ENCODE results near the gene CCDC152. TPM values are rescaled to one million over a fixed set of nuclear protein-coding genes. Genes with fewer than 3 reads are reported as not detected.

The CCDC152 gene, protein sequence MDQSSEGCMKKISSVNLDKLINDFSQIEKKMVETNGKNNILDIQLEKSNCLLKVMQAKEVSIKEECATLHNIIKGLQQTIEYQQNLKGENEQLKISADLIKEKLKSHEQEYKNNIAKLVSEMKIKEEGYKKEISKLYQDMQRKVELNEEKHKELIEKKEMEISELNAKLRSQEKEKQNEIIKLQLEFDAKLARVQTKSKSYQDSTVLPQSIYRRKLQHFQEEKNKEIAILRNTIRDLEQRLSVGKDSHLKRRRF
- total RNA-seq: 1 to 10 TPM in 1 of 2 donors, under 1 TPM in 1; 0.89 to 1.4 TPM

DNA sequence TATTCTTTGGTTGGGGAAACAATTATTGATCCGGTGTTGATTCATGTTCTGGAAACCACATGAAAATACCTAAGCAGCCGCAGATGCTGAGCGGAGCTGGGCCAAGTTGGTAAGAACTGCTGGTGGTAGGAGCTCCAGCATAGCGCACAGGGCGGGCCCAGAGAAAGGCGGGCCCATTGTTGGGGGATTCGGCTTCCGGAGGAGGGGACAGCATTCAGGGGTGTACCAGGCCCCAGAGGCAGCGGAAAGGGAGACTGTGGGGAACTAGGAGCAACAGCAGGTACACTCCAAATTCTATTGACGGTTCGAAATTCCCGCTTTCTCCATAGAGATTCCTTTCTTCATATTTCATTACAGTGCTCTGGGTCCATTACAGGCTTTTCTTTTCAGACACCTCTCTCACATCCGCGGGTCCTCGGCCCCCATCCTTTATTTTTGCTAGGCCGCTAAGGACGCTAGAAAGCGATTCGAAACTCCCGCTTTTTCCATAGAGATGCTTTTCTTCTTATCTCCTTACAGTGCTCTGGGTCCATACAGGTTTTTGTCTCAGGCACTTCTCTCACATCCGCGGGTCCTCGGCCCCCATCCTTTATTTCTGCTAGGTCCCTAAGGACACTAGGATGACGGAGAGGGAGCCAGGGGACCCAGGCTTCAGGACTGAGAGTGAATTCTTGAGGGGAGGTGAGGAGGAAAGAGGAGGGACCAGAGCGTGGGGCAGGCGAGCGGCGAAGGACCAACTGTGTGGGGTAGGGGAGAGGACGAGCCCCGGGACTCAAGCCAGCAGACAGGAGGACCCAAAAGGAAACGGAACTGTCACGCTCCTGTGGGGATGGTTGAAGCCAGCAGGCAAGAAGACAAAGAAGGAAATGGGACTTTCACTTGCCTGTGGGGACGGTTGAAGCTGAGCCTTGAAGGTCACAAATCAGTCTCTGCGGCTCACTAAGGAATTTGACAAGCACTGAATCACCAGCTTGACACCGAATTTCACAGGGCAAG is at the start of gene CCDC152:
Gene CCDC152, plus strand, starts transcription at position 213 of the 996 bp plus-strand sequence. CDS start 2,304 bp downstream, outside the sequence.
- H3K27me3 ChIP-seq: no peaks in the 10 kb centered on the region
- TF ChIP-seq, protein P1, sequence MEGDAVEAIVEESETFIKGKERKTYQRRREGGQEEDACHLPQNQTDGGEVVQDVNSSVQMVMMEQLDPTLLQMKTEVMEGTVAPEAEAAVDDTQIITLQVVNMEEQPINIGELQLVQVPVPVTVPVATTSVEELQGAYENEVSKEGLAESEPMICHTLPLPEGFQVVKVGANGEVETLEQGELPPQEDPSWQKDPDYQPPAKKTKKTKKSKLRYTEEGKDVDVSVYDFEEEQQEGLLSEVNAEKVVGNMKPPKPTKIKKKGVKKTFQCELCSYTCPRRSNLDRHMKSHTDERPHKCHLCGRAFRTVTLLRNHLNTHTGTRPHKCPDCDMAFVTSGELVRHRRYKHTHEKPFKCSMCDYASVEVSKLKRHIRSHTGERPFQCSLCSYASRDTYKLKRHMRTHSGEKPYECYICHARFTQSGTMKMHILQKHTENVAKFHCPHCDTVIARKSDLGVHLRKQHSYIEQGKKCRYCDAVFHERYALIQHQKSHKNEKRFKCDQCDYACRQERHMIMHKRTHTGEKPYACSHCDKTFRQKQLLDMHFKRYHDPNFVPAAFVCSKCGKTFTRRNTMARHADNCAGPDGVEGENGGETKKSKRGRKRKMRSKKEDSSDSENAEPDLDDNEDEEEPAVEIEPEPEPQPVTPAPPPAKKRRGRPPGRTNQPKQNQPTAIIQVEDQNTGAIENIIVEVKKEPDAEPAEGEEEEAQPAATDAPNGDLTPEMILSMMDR (IDR thresholded peaks at IDR 0.05): no peak
- no peaks in the 10 kb centered on the region for H3K9me3 ChIP-seq
- DNase-seq (ENCODE audit: low spot score): no peak
- H3K36me3 ChIP-seq: no peaks in the 10 kb centered on the region
- H3K27ac ChIP-seq: no peak within 1 kb of the TSS
- H3K4me3 ChIP-seq: peak within 1 kb of the TSS; percentile 33 to 47
- H3K4me1 ChIP-seq: no peaks in the 10 kb centered on the region

DNA sequence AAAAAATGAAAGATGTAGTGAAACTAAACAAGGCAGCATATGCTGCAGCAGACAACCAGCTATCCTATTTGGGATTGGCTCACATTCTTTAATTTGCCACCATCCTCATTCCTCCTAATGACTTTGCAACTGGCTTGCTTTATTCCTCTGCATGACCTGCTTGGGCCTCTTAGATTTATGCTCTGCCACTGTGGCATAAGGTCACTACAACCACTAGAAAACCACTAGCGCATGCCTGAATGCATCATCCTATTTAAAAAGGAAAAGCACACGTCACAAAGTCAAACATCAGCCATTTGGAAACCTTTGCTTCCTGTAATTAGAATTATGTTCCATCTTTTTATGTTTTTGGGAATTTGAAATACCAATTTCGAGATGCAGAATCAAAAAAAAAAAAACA is 40.8 kb upstream of the CCDC152 start:
- Histone ChIP-seq H3K9me3 (no peaks in the 10 kb centered on the region), H3K4me1 (no peaks in the 10 kb centered on the region), H3K36me3 (peaks cover 5% of the 10 kb centered on the region), H3K4me3 (no peak overlapping the region), H3K27ac (no peak overlapping the region), H3K27me3 (no peaks in the 10 kb centered on the region)
- TF ChIP-seq, protein P1 (IDR thresholded peaks at IDR 0.05): no peak
- no peak for DNase-seq (ENCODE audit: low spot score)

DNA sequence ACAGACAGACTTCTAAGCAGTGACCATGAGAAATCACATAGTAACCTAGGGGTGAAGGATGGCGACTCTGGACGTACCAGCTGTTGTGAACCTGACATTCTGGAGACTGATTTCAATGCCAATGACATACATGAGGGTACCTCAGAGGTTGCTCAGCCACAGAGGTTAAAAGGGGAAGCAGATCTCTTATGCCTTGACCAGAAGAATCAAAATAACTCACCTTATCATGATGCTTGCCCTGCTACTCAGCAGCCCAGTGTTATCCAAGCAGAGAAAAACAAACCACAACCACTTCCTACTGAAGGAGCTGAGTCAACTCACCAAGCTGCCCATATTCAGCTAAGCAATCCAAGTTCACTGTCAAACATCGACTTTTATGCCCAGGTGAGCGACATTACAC is 38.0 kb upstream of the CCDC152 start:
- Histone ChIP-seq H3K9me3 (no peaks in the 10 kb centered on the region), H3K27me3 (no peaks in the 10 kb centered on the region), H3K4me3 (no peak overlapping the region), H3K4me1 (no peaks in the 10 kb centered on the region), H3K27ac (no peak overlapping the region), H3K36me3 (peaks cover 5% of the 10 kb centered on the region)
- TF ChIP-seq, protein P1 (IDR thresholded peaks at IDR 0.05): no peak
- no peak for DNase-seq (ENCODE audit: low spot score)

DNA sequence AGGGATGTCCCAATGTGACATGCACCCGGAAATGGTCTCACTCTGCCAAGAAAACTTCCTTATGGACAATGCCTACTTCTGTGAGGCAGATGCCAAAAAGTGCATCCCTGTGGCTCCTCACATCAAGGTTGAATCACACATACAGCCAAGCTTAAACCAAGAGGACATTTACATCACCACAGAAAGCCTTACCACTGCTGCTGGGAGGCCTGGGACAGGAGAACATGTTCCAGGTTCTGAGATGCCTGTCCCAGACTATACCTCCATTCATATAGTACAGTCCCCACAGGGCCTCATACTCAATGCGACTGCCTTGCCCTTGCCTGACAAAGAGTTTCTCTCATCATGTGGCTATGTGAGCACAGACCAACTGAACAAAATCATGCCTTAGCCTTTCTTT is 37.6 kb upstream of the CCDC152 start:
- H3K27ac ChIP-seq: no peak overlapping the region
- H3K4me1 ChIP-seq: no peaks in the 10 kb centered on the region
- no peak for DNase-seq (ENCODE audit: low spot score)
- TF ChIP-seq, protein P1 (IDR thresholded peaks at IDR 0.05): no peak
- H3K36me3 ChIP-seq: peaks cover 5% of the 10 kb centered on the region
- no peaks in the 10 kb centered on the region for H3K9me3 ChIP-seq
- no peaks in the 10 kb centered on the region for H3K27me3 ChIP-seq
- H3K4me3 ChIP-seq: no peak overlapping the region

DNA sequence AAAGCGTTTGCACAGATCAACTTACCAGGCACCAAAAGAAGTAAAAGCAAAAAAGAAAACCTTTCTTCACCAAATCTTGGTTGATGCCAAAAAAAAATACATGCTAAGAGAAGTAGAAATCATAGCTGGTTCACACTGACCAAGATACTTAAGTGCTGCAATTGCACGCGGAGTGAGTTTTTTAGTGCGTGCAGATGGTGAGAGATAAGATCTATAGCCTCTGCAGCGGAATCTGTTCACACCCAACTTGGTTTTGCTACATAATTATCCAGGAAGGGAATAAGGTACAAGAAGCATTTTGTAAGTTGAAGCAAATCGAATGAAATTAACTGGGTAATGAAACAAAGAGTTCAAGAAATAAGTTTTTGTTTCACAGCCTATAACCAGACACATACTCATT is 36.4 kb upstream of the CCDC152 start:
- no peaks in the 10 kb centered on the region for H3K27me3 ChIP-seq
- H3K4me1 ChIP-seq: no peaks in the 10 kb centered on the region
- no peak for DNase-seq (ENCODE audit: low spot score)
- no peaks in the 10 kb centered on the region for H3K9me3 ChIP-seq
- TF ChIP-seq, protein P1 (IDR thresholded peaks at IDR 0.05): no peak
- no peak overlapping the region for H3K27ac ChIP-seq
- no peak overlapping the region for H3K4me3 ChIP-seq
- peaks cover 5% of the 10 kb centered on the region for H3K36me3 ChIP-seq
